ENCODE results near the gene ASAP2.

- TF ChIP-seq POLR2A (IDR thresholded peaks at IDR 0.05; ENCODE audit: low read depth, low read length), result peak; percentile 78
- peak; percentile 66 for TF ChIP-seq POLR2AphosphoS5 (IDR thresholded peaks at IDR 0.05; ENCODE audit: low read depth, low read length)
- peak; percentile 44; the same call in 1 of the 2 replicates for TF ChIP-seq TAF1 (IDR thresholded peaks at IDR 0.05; ENCODE audit: borderline replicate concordance, low read depth, low read length)
Observed at GRCh38 chr2:9423100-9423921, 216.7 kb downstream of the ASAP2 start, which contains the start of the genes CPSF3 and ITGB1BP1.
